HCT116 (cell line): ENCODE results near the gene FAM13C.

ENCODE experiments used
- CTCF ChIP-seq, 3 experiments: fragments of 200-600 bp in 1 of 3; sonication (generic) in 1 of 3; IDR thresholded peaks in 2 of 3; conservative IDR thresholded peaks in 1 of 3; 2 replicates each; pipeline ENCODE4 v1.5.1; 2012 to 2017; ENCODE audit warnings: low read depth in 2 of 3, low read length in 2 of 3, antibody characterized with exemption in 1 of 3, borderline replicate concordance in 1 of 3, control low read depth in 1 of 3, mild to moderate bottlenecking in 1 of 3, mixed read lengths in 1 of 3, mixed run types in 1 of 3, moderate library complexity in 1 of 3; ENCODE audit not compliant: insufficient read depth in 1 of 3
- POLR2A ChIP-seq: IDR thresholded peaks from 2 replicates; pipeline ENCODE4 v1.7.0; 2011; ENCODE audit warnings: borderline replicate concordance; ENCODE audit not compliant: insufficient read depth, insufficient read length; ENCODE audit errors: extremely low read depth
- POLR2AphosphoS5 ChIP-seq: IDR thresholded peaks from 2 replicates; pipeline ENCODE4 v1.6.1; 2011; ENCODE audit warnings: mild to moderate bottlenecking, low read depth, low read length, moderate library complexity
- TCF7L2 ChIP-seq: IDR thresholded peaks from 2 replicates; pipeline ENCODE4 v1.7.0; 2011; ENCODE audit warnings: borderline replicate concordance, inconsistent platforms; ENCODE audit not compliant: insufficient read depth, insufficient read length; ENCODE audit errors: extremely low read depth
- ZNF274 ChIP-seq: fragments of 200-500 bp; sonication (Bioruptor generic); IDR thresholded peaks from 2 replicates; pipeline ENCODE4 v1.6.1; 2014; ENCODE audit warnings: mild to moderate bottlenecking, low read depth, low read length, inconsistent platforms

GRCh38 chr10:59283456-59284091 lies 78.8 kb downstream of the FAM13C start:
- no peak for TF ChIP-seq POLR2A
- no peak for TF ChIP-seq ZNF274
- no peak for TF ChIP-seq CTCF (IDR thresholded peaks at IDR 0.05 in 2 of 3, conservative IDR thresholded peaks at IDR 0.05 in 1 of 3; ENCODE audit: borderline replicate concordance in 1 of 3, insufficient read depth in 1 of 3, low read depth in 2 of 3, low read length in 2 of 3)
- no peak for TF ChIP-seq TCF7L2
- TF ChIP-seq POLR2AphosphoS5 = no peak
